ENCODE data around the gene RASAL2.

RASAL2 gene

GRCh38 chr1:178232108-178232507 is 138.2 kb downstream of the RASAL2 start:
- H3K4me3 ChIP-seq (replicated peaks; ENCODE audit: low read depth, low read length) = no peak overlapping the region
- no peaks in the 10 kb centered on the region for H3K27me3 ChIP-seq (replicated peaks; ENCODE audit: control insufficient read depth, insufficient read depth, low read length)
- no peak for DNase-seq (ENCODE audit: extremely low read depth, insufficient read length)
- TF ChIP-seq, protein P1, sequence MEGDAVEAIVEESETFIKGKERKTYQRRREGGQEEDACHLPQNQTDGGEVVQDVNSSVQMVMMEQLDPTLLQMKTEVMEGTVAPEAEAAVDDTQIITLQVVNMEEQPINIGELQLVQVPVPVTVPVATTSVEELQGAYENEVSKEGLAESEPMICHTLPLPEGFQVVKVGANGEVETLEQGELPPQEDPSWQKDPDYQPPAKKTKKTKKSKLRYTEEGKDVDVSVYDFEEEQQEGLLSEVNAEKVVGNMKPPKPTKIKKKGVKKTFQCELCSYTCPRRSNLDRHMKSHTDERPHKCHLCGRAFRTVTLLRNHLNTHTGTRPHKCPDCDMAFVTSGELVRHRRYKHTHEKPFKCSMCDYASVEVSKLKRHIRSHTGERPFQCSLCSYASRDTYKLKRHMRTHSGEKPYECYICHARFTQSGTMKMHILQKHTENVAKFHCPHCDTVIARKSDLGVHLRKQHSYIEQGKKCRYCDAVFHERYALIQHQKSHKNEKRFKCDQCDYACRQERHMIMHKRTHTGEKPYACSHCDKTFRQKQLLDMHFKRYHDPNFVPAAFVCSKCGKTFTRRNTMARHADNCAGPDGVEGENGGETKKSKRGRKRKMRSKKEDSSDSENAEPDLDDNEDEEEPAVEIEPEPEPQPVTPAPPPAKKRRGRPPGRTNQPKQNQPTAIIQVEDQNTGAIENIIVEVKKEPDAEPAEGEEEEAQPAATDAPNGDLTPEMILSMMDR (IDR thresholded peaks at IDR 0.05; ENCODE audit: insufficient read depth, low read length, poor library complexity, severe bottlenecking) = no peak
- no peaks in the 10 kb centered on the region for H3K36me3 ChIP-seq (ENCODE audit: control insufficient read depth, insufficient read depth, low read length)

GRCh38 chr1:178232949-178233348 is 139.0 kb downstream of the RASAL2 start:
- no peak overlapping the region for H3K4me3 ChIP-seq (replicated peaks; ENCODE audit: low read depth, low read length)
- H3K27me3 ChIP-seq (replicated peaks; ENCODE audit: control insufficient read depth, insufficient read depth, low read length) = no peaks in the 10 kb centered on the region
- TF ChIP-seq, protein P1 (IDR thresholded peaks at IDR 0.05; ENCODE audit: insufficient read depth, low read length, poor library complexity, severe bottlenecking) = no peak
- H3K36me3 ChIP-seq (ENCODE audit: control insufficient read depth, insufficient read depth, low read length) = no peaks in the 10 kb centered on the region
- no peak for DNase-seq (ENCODE audit: extremely low read depth, insufficient read length)

DNA sequence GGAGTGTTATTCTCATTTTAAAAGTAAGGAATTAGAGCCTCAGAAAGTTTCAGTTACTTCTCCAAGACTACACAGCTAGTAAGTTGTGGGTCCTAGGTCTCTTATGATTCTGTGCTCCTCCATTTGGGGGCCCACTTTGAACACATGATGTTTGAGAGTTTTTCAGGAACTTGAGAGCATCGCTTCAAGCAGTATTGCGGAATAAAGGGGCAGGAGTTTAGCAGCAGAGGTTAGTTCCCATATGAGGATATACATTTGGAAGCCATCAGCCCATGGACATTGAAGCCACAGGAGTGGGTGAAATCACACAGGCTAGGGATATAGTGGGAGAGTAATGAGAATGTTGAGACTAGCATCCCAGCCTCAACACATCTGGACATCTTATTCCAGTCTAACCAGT is 143.2 kb downstream of the RASAL2 start:
- Histone ChIP-seq H3K36me3 (ENCODE audit: control insufficient read depth, insufficient read depth, low read length) (no peaks in the 10 kb centered on the region), H3K27me3 (replicated peaks; ENCODE audit: control insufficient read depth, insufficient read depth, low read length) (no peaks in the 10 kb centered on the region), H3K4me3 (replicated peaks; ENCODE audit: low read depth, low read length) (no peak overlapping the region)
- TF ChIP-seq, protein P1 (IDR thresholded peaks at IDR 0.05; ENCODE audit: insufficient read depth, low read length, poor library complexity, severe bottlenecking) = no peak
- DNase-seq (ENCODE audit: extremely low read depth, insufficient read length) = no peak

GRCh38 chr1:178238722-178239510 is 145.0 kb downstream of the RASAL2 start:
- Histone ChIP-seq H3K27me3 (replicated peaks; ENCODE audit: control insufficient read depth, insufficient read depth, low read length) (no peaks in the 10 kb centered on the region), H3K4me3 (replicated peaks; ENCODE audit: low read depth, low read length) (no peak overlapping the region), H3K36me3 (ENCODE audit: control insufficient read depth, insufficient read depth, low read length) (no peaks in the 10 kb centered on the region)
- TF ChIP-seq, protein P1 (IDR thresholded peaks at IDR 0.05; ENCODE audit: insufficient read depth, low read length, poor library complexity, severe bottlenecking) = no peak
- no peak for DNase-seq (ENCODE audit: extremely low read depth, insufficient read length)

- Histone ChIP-seq H3K36me3 (ENCODE audit: control insufficient read depth, insufficient read depth, low read length) (no peaks in the 10 kb centered on the region), H3K27me3 (replicated peaks; ENCODE audit: control insufficient read depth, insufficient read depth, low read length) (no peaks in the 10 kb centered on the region), H3K4me3 (replicated peaks; ENCODE audit: low read depth, low read length) (no peak overlapping the region)
- TF ChIP-seq, protein P1 (IDR thresholded peaks at IDR 0.05; ENCODE audit: insufficient read depth, low read length, poor library complexity, severe bottlenecking) = no peak
- no peak for DNase-seq (ENCODE audit: extremely low read depth, insufficient read length)
These were observed 147.2 kb downstream of the RASAL2 start for GRCh38 chr1:178241057-178241456.
